A549 treated with AZD9567 at 1 μM for 4 hours (cell line): ENCODE measurements around the gene CDHR2. TPM values are rescaled to one million over a fixed set of nuclear protein-coding genes. Genes with fewer than 3 reads are reported as not detected.

ENCODE experiments used
- total RNA-seq: library from RNA; stranded (reverse); fragments of 200-300 nt; extraction: Qiagen RNA extraction; gene quantifications from 5 replicates; pipeline ENCODE4 v1.2.3, GENCODE V29; 2022; ENCODE audit not compliant: insufficient read depth

CDHR2 gene, protein sequence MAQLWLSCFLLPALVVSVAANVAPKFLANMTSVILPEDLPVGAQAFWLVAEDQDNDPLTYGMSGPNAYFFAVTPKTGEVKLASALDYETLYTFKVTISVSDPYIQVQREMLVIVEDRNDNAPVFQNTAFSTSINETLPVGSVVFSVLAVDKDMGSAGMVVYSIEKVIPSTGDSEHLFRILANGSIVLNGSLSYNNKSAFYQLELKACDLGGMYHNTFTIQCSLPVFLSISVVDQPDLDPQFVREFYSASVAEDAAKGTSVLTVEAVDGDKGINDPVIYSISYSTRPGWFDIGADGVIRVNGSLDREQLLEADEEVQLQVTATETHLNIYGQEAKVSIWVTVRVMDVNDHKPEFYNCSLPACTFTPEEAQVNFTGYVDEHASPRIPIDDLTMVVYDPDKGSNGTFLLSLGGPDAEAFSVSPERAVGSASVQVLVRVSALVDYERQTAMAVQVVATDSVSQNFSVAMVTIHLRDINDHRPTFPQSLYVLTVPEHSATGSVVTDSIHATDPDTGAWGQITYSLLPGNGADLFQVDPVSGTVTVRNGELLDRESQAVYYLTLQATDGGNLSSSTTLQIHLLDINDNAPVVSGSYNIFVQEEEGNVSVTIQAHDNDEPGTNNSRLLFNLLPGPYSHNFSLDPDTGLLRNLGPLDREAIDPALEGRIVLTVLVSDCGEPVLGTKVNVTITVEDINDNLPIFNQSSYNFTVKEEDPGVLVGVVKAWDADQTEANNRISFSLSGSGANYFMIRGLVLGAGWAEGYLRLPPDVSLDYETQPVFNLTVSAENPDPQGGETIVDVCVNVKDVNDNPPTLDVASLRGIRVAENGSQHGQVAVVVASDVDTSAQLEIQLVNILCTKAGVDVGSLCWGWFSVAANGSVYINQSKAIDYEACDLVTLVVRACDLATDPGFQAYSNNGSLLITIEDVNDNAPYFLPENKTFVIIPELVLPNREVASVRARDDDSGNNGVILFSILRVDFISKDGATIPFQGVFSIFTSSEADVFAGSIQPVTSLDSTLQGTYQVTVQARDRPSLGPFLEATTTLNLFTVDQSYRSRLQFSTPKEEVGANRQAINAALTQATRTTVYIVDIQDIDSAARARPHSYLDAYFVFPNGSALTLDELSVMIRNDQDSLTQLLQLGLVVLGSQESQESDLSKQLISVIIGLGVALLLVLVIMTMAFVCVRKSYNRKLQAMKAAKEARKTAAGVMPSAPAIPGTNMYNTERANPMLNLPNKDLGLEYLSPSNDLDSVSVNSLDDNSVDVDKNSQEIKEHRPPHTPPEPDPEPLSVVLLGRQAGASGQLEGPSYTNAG (N-terminal part only)
- total RNA-seq: 0.05 to 0.13 TPM (median 0.08 TPM) in 4 of 5 replicates, not detected in the other

DNA sequence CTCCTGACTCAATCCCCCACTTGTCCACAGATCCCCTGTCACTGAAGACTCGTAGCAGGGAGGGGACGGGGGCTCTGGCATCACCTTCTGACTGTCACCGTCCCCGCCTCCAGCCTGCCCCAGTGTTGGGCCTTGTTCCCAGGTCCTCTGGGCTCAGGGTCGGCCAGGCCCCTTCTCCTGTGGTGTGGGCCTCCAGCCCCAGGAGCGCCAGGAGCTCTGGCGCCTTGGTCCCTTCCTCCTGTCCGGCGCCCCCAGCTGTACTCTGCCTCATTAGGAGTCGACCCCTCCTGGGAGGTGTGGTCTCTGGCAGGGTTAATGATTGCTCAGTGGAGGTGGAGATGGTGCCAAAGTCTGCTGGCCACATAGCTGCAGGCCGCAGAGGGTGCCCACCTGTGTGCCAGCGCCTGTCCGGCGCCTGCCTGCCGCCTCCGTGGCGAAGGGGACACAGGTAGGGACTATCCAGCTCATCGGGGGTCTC lies at the start of gene CDHR2:
Gene CDHR2, plus strand, starts transcription at position 376 of the 478 bp plus-strand sequence. CDS start 16,011 bp downstream, outside the sequence.

GRCh38 chr5:176536902-176537553 lies 12.1 kb upstream of the CDHR2 start, which contains the start of gene RNF44:
TSS of gene RNF44 (minus strand) at chr5:176537402. CDS start at chr5:176532472, 4,930 bp downstream.

GRCh38 chr5:176609724-176610434 lies 60.7 kb downstream of the CDHR2 start, which contains the start of gene GPRIN1:
TSS of gene GPRIN1 (minus strand) at chr5:176610156. CDS start at chr5:176599834, 10,322 bp downstream.

GRCh38 chr5:176629853-176630680 lies 80.9 kb downstream of the CDHR2 start, which contains the start of the genes EIF4E1B and SNCB:
TSS of gene EIF4E1B (plus strand) at chr5:176630675. CDS start at chr5:176642788, 12,113 bp downstream.
TSS of gene SNCB (minus strand) at chr5:176630534. CDS start at chr5:176629654, 880 bp downstream.

Other genes with a start within 250 kb of the CDHR2 start
- gene KIAA1191, start 187.6 kb upstream of the CDHR2 start, total RNA-seq: 72.5 to 86.2 TPM (median 80.4 TPM) in 5 replicates
- gene ARL10, start 183.9 kb upstream of the CDHR2 start, total RNA-seq: 0.26 to 1.00 TPM (median 0.38 TPM) in 4 of 5 replicates, not detected in the other
- 95.4 to 136 TPM (median 124 TPM) in 5 replicates for gene NOP16, start 160.7 kb upstream of the CDHR2 start, total RNA-seq
- gene HIGD2A, start 160.6 kb upstream of the CDHR2 start, total RNA-seq: 218 to 264 TPM (median 257 TPM) in 5 replicates
- gene CLTB, start 132.8 kb upstream of the CDHR2 start, total RNA-seq: 58.1 to 133 TPM (median 126 TPM) in 5 replicates
- 44.6 to 51.6 TPM (median 46.6 TPM) in 5 replicates for gene FAF2, start 101.0 kb upstream of the CDHR2 start, total RNA-seq
- 22.2 to 35.8 TPM (median 31.3 TPM) in 5 replicates for gene RNF44, start 11.9 kb upstream of the CDHR2 start, total RNA-seq
- gene GPRIN1, start 60.8 kb downstream of the CDHR2 start, total RNA-seq: 8.5 to 11.1 TPM (median 10.4 TPM) in 5 replicates
- gene SNCB, start 81.2 kb downstream of the CDHR2 start, total RNA-seq: 0.63 to 1.1 TPM (median 1.1 TPM) in 4 of 5 replicates, not detected in the other
- gene EIF4E1B, start 81.3 kb downstream of the CDHR2 start, total RNA-seq: not detected in 5 replicates
- gene TSPAN17, start 98.1 kb downstream of the CDHR2 start, total RNA-seq: 44.0 to 65.1 TPM (median 62.1 TPM) in 5 replicates